Adrenal gland (tissue), 12 donors: ENCODE data around the gene NR4A1. TPM values are rescaled to one million over a fixed set of nuclear protein-coding genes. Genes with fewer than 3 reads are reported as not detected.
A peak's percentile ranks its signal among the peaks of the same experiment; 100 is the strongest.

Source experiments
- DNase-seq, 7 donors: peaks; one replicate each; pipeline ENCODE4 v3.0.0-alpha.2; 2019 to 2020
- H3K27ac ChIP-seq, 5 donors: fragments of 200-600 bp; sonication (generic) in 4 of 5; 1 replicate in 3 of 5; 2 replicates in 2 of 5; pipeline versions ENCODE4 v1.5.1 to v1.8.0; 2016 to 2020; ENCODE audit warnings: mild to moderate bottlenecking in 1 of 5
- H3K27me3 ChIP-seq: fragments of 200-600 bp; 2 replicates; pipeline ENCODE4 v1.8.0; 2021
- H3K36me3 ChIP-seq, 2 donors: fragments of 200-600 bp; replicated peaks in 1 of 2; 1 replicate in 1 of 2; 2 replicates in 1 of 2; pipeline versions ENCODE4 v1.5.1 to v1.8.0; 2018 to 2022
- H3K4me1 ChIP-seq, 2 donors: fragments of 200-600 bp; replicated peaks in 1 of 2; 1 replicate in 1 of 2; 2 replicates in 1 of 2; pipeline versions ENCODE4 v1.5.1 to v1.8.0; 2018 to 2021
- H3K4me3 ChIP-seq, 4 donors: fragments of 200-600 bp; sonication (generic) in 3 of 4; one replicate each; pipeline ENCODE4 v1.5.1; 2016 to 2018
- H3K9me3 ChIP-seq, 3 donors: fragments of 200-600 bp; sonication (generic) in 1 of 3; replicated peaks in 1 of 3; 1 replicate in 2 of 3; 2 replicates in 1 of 3; pipeline versions ENCODE4 v1.5.1 to v1.8.0; 2016 to 2021
- CTCF ChIP-seq, 6 experiments: fragments of 450-650 bp in 4 of 6; fragments of 200-600 bp in 2 of 6; sonication (generic) in 1 of 6; IDR thresholded peaks; 1 replicate in 5 of 6; 2 replicates in 1 of 6; pipeline versions ENCODE4 v1.5.1 to v1.8.0; 2016 to 2021; ENCODE audit warnings: antibody characterized with exemption in 6 of 6, mild to moderate bottlenecking in 2 of 6, moderate library complexity in 1 of 6
- POLR2A ChIP-seq, 2 donors: fragments of 450-650 bp; IDR thresholded peaks; one replicate each; pipeline ENCODE4 v1.6.1; 2017; ENCODE audit warnings: antibody characterized with exemption in 2 of 2, mild to moderate bottlenecking in 2 of 2, moderate library complexity in 1 of 2
- WGBS, 4 donors: extraction: QIAGEN DNeasy Blood & Tissue Kit in 2 of 4; methylation state at CpG; one replicate each; pipeline versions ENCODE4 v1.1.5 to v1.1.7; 2013 to 2017; 5-methylcytosine and 5-hydroxymethylcytosine counted together
- intact Hi-C, 2 donors: fragments of 100-400 bp; cut with DNase I; formaldehyde crosslinking; loops; one replicate each; pipeline versions ENCODE4 v1.14.1 to v1.15.0; 2022 to 2023
- polyA plus RNA-seq, 3 donors: library from polyadenylated mRNA; stranded (reverse); fragments of 200-250 nt in 2 of 3; fragments of 350-450 nt in 1 of 3; fragmentation: Illumina TruSeq in 1 of 3; extraction: RNeasy Lipid Tissue Mini Kit (QIAGEN cat#74804) in 1 of 3; gene quantifications; one replicate each; pipeline ENCODE4 v1.2.3, GENCODE V29; 2013 to 2014
- total RNA-seq, 9 donors: library from RNA; depleted of rRNA in 4 of 9; stranded (reverse); fragments of >200 nt in 4 of 9; fragments of 120-200 nt in 1 of 9; fragmentation: NEBNext Ultra II Directional in 1 of 9; extraction: Animal tissue kit (Norgen Biotek cat#: 25700) in 1 of 9; gene quantifications; one replicate each; pipeline versions ENCODE4 v1.1.0 to v1.2.4, GENCODE V29; 2013 to 2023
- donor health status: healthy with polysubstance abuse.
- donor health status: Bipolar disorder and iron deficiency.
- donor health status: DM: yes; HTN: yes; CAD: no.
- donor health status: DM: no; HTN: no; CAD: no.
- donor health status: DM: no; HTN: no; CAD: no.
- donor health status: DM: yes; HTN: yes; CAD: no.

Gene NR4A1
- total and polyA plus RNA-seq, 12 donors, result 19.0 to 854 (median 185) TPM

GRCh38 chr12:52035190-52035589 is 16.1 kb upstream of the NR4A1 start:
- no peaks in the 10 kb centered on the region for H3K36me3 ChIP-seq
- no peak overlapping the region for H3K4me3 ChIP-seq
- TF ChIP-seq POLR2A (IDR thresholded peaks at IDR 0.05) (no peak), CTCF (IDR thresholded peaks at IDR 0.05) (no peak)
- 90 to 93% (median 91%) methylated on average over 4 of the region's 4 CpGs for WGBS, 4 donors
- peak overlapping the region in 1 of 5 donors; percentile 12 for H3K27ac ChIP-seq
- intact Hi-C loops, result no loop called here
- H3K27me3 ChIP-seq, result no peaks in the 10 kb centered on the region
- no peak for DNase-seq
- no peaks in the 10 kb centered on the region for H3K9me3 ChIP-seq
- peaks cover 27 to 49% of the 10 kb centered on the region in 2 donors for H3K4me1 ChIP-seq

GRCh38 chr12:52035926-52036325 is 15.3 kb upstream of the NR4A1 start:
- peak in 2 of 7 donors; percentile 13 to 35 for DNase-seq
- H3K36me3 ChIP-seq, result no peaks in the 10 kb centered on the region
- TF ChIP-seq POLR2A (IDR thresholded peaks at IDR 0.05) (no peak), CTCF (IDR thresholded peaks at IDR 0.05) (no peak)
- no peaks in the 10 kb centered on the region for H3K9me3 ChIP-seq
- no peak overlapping the region for H3K4me3 ChIP-seq
- H3K27me3 ChIP-seq, result no peaks in the 10 kb centered on the region
- H3K27ac ChIP-seq, result peak overlapping the region; percentile 3 to 92 (median 77)
- 50 to 100% (median 74%) methylated on average over 1 to 2 of the region's 2 CpGs for WGBS, 4 donors
- H3K4me1 ChIP-seq, result peaks cover 27 to 49% of the 10 kb centered on the region in 2 donors
- intact Hi-C loops, result no loop called here

DNA sequence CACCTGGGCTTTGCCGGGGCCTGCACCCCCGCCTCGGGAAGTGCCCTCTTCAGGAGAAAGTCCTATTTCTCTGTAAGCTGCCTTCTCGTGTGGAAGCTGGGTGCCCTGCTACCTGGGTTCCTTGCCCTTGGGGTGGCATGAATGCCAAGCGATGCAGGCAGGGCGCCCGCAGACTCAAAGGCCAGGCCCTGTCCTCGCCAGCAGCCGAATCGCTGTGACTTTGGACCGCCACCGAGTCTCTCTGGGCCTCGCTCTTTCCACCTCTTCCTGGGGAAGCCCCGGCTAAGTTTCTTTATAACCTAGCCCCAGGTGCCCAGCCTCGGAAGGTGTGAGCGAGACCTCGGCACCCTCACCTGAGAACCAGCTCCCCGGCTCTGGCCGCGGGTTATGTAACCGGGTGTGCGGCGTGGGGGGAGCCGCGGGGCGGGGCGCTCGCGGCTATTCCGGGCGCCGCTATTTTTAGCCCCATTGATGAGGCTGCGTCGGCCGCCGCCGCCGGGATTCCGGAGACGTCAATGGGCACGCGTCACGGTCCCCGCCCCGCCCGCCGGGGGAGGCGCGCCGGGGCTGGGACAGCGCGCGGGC is 14.6 kb upstream of the NR4A1 start:
- Histone ChIP-seq H3K9me3 (no peaks in the 10 kb centered on the region), H3K36me3 (no peaks in the 10 kb centered on the region), H3K27me3 (no peaks in the 10 kb centered on the region), H3K4me1 (peaks cover 27 to 49% of the 10 kb centered on the region in 2 donors), H3K4me3 (peak overlapping the region in 1 of 4 donors; percentile 72), H3K27ac (peak overlapping the region; percentile 3 to 92 (median 77))
- intact Hi-C loops, result no loop called here
- 5 to 12% (median 6%) methylated on average over 9 to 53 of the region's 53 CpGs; no CpG with 5 or more reads in 1 of the 4 donors for WGBS, 4 donors
- TF ChIP-seq POLR2A (IDR thresholded peaks at IDR 0.05) (peak; percentile 45 to 79), CTCF (IDR thresholded peaks at IDR 0.05) (no peak)
- DNase-seq, result peak; percentile 80 to 95 (median 93)

GRCh38 chr12:52037248-52037861 is 13.9 kb upstream of the NR4A1 start:
- DNase-seq, result peak in 6 of 7 donors; percentile 68 to 79 (median 70)
- Histone ChIP-seq H3K4me1 (peaks cover 27 to 45% of the 10 kb centered on the region in 2 donors), H3K27me3 (no peaks in the 10 kb centered on the region), H3K9me3 (no peaks in the 10 kb centered on the region), H3K4me3 (peak overlapping the region in 3 of 4 donors; percentile 44 to 72 (median 54)), H3K36me3 (no peaks in the 10 kb centered on the region), H3K27ac (peak overlapping the region in 4 of 5 donors; percentile 50 to 94 (median 90))
- intact Hi-C loops, result no loop called here
- TF ChIP-seq CTCF (IDR thresholded peaks at IDR 0.05), result no peak
- TF ChIP-seq POLR2A (IDR thresholded peaks at IDR 0.05), result peak; percentile 26
- 1 to 3% (median 2%) methylated on average over 23 to 56 of the region's 59 CpGs for WGBS, 4 donors
